ENCODE data around the gene EXOC6B. TPM values are rescaled to one million over a fixed set of nuclear protein-coding genes. Genes with fewer than 3 reads are reported as not detected.

The EXOC6B gene
- total and polyA plus RNA-seq, 4 donors = 5.8 to 45.9 (median 26.2) TPM

DNA sequence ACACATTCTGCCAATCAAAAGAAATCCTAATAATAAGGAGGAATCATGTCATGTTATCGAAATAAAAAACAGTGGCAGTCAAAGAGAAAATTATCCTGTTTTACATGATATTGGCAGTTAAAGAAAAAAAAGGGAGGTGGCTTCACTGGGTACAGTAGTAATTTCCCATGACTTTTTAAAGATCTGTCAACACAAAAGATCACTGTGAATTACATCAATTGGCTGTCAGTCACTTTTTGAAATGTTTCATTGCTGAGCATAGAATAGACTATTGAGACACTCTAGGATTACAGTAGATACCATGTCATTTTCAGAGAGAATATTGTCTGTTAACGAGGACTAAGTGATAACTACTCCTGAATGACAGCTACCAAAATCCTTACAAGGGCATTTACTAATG is 342.5 kb downstream of the EXOC6B start:
- Histone ChIP-seq H3K27me3 (ENCODE audit: control insufficient read depth in 1 of 2, insufficient read depth in 2 of 2, low read length in 1 of 2) (no peaks in the 10 kb centered on the region), H3K4me3 (ENCODE audit: low read length in 2 of 2) (no peak overlapping the region), H3K27ac (ENCODE audit: low read depth in 1 of 2, low read length in 2 of 2) (no peak overlapping the region), H3K36me3 (ENCODE audit: control insufficient read depth in 1 of 2, insufficient read depth in 2 of 2, low read length in 1 of 2) (no peaks in the 10 kb centered on the region), H3K4me1 (ENCODE audit: control insufficient read depth in 1 of 2, insufficient read depth in 2 of 2, low read length in 2 of 2) (no peaks in the 10 kb centered on the region), H3K9me3 (ENCODE audit: control insufficient read depth, low read length) (no peaks in the 10 kb centered on the region)
- intact Hi-C loops (cut with DNase I) = no loop called here
- no peak for ATAC-seq (ENCODE audit: low FRiP score)
- 96 to 99% methylated on average over 2 of the region's 2 CpGs for WGBS, 2 donors
- DNase-seq = no peak

DNA sequence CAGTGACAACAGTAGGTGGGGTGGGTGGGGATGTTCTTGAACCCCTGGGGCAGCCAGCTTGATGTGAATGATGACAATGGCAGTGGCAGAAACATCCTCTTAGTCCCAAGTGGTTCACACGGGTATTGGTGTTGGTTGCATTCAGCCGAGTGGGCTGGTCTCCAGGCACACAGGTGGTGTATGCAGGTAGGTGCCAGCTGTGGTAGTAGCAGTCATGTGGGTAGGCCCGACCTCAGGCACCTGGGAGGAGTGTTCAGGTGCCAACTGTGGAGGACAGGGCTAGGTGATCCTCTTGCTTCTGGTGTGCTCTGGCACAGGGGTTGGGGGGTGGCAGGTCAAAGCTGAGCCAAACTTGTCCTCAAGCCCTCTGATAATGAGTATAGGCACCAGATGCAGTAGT is 350.6 kb downstream of the EXOC6B start:
- Histone ChIP-seq H3K36me3 (ENCODE audit: control insufficient read depth in 1 of 2, insufficient read depth in 2 of 2, low read length in 1 of 2) (peaks cover 2 to 6% of the 10 kb centered on the region in 2 donors), H3K27me3 (ENCODE audit: control insufficient read depth in 1 of 2, insufficient read depth in 2 of 2, low read length in 1 of 2) (no peaks in the 10 kb centered on the region), H3K4me3 (ENCODE audit: low read length in 2 of 2) (no peak overlapping the region), H3K9me3 (ENCODE audit: control insufficient read depth, low read length) (peaks cover 2% of the 10 kb centered on the region), H3K4me1 (ENCODE audit: control insufficient read depth in 1 of 2, insufficient read depth in 2 of 2, low read length in 2 of 2) (no peaks in the 10 kb centered on the region), H3K27ac (ENCODE audit: low read depth in 1 of 2, low read length in 2 of 2) (no peak overlapping the region)
- whole genome bisulfite sequencing, 2 donors = 94 to 95% methylated on average over 3 of the region's 3 CpGs
- intact Hi-C loops (cut with DNase I) = no loop called here
- peak in 1 of 2 donors; percentile 17 for DNase-seq
- ATAC-seq (ENCODE audit: low FRiP score) = no peak

DNA sequence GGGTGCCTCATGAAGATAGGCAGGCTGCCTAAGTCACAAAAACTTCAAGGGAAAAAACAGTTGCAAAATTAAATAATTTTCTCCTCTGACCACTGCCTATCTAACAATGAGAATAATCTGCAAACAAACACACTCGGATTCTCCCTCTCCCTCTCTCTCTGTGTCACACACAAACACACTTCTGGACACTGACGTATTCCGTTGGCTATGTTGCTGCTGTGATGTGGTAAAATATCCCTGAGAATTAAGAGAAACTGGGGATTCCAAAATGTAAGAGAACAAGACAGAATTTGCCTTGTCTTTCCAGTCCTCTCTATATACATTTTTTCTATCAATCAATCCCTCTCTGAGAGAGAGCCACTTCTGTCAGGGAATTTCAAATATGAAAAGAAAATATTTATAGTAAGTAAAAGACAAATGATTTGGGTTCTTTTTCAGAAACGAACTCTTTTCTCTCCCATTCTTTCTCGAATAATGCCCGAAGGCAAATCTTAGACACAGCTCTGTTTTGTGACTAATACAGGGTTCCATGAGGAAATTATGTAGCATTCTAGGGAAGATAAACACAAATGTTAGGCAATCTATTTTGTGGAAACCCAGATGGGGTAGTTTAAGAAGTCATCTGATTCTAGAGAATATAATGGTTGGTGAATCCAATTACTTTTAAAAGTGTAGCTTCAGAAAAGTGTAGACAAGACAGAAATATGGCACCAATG is 367.9 kb downstream of the EXOC6B start:
- ATAC-seq (ENCODE audit: low FRiP score) = no peak
- WGBS, 2 donors = 53 to 62% methylated on average over 6 of the region's 6 CpGs
- no peak for DNase-seq
- H3K4me1 ChIP-seq (ENCODE audit: control insufficient read depth in 1 of 2, insufficient read depth in 2 of 2, low read length in 2 of 2) = no peaks in the 10 kb centered on the region
- no peaks in the 10 kb centered on the region for H3K36me3 ChIP-seq (ENCODE audit: control insufficient read depth in 1 of 2, insufficient read depth in 2 of 2, low read length in 1 of 2)
- no peak overlapping the region for H3K4me3 ChIP-seq (ENCODE audit: low read length in 2 of 2)
- no peaks in the 10 kb centered on the region for H3K9me3 ChIP-seq (ENCODE audit: control insufficient read depth, low read length)
- intact Hi-C loops (cut with DNase I) = no loop called here
- no peak overlapping the region for H3K27ac ChIP-seq (ENCODE audit: low read depth in 1 of 2, low read length in 2 of 2)
- H3K27me3 ChIP-seq (ENCODE audit: control insufficient read depth in 1 of 2, insufficient read depth in 2 of 2, low read length in 1 of 2) = no peaks in the 10 kb centered on the region

DNA sequence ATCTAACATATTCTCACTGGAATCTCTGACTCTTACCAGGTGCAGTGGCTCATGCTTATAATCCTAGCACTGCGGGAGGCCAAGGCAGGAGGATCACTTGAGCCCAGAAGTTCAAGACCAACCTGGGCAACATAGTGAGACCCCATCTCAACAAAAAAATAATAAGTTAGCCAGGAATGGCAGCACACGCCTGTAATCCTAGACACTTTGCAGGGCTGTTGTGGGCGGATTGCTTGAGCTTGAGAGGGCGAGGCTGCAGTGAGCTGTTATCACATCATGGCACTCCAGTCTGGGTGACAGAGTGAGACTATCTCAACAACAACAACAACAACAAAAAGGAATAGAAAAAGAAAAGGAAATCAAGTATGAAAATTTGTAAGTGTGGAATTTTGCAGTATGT is 371.6 kb downstream of the EXOC6B start:
- Histone ChIP-seq H3K27ac (ENCODE audit: low read depth in 1 of 2, low read length in 2 of 2) (no peak overlapping the region), H3K4me3 (ENCODE audit: low read length in 2 of 2) (no peak overlapping the region), H3K36me3 (ENCODE audit: control insufficient read depth in 1 of 2, insufficient read depth in 2 of 2, low read length in 1 of 2) (no peaks in the 10 kb centered on the region), H3K9me3 (ENCODE audit: control insufficient read depth, low read length) (no peaks in the 10 kb centered on the region), H3K27me3 (ENCODE audit: control insufficient read depth in 1 of 2, insufficient read depth in 2 of 2, low read length in 1 of 2) (no peaks in the 10 kb centered on the region), H3K4me1 (ENCODE audit: control insufficient read depth in 1 of 2, insufficient read depth in 2 of 2, low read length in 2 of 2) (no peaks in the 10 kb centered on the region)
- 95 to 98% methylated on average over 4 of the region's 4 CpGs for WGBS, 2 donors
- intact Hi-C loops (cut with DNase I) = no loop called here
- no peak for ATAC-seq (ENCODE audit: low FRiP score)
- DNase-seq = no peak

DNA sequence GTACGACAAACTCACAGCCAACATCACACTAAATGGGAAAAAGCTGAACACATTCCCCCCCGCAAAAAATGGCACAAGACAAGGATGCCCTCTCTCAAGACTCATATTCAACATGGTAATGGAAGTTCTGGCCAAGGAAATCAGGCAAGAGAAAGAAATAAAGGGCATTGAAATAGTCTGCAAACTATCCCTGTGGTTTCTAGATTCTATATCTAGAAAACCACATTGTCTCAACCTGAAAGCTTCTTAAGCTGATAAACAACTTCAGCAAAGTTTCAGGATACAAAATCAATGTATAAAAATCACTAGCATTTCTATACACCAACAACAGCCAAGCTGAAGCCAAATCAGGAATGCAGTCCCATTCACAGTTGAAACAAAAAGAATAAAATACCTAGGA is 383.6 kb downstream of the EXOC6B start:
- no peak for DNase-seq
- Histone ChIP-seq H3K27ac (ENCODE audit: low read depth in 1 of 2, low read length in 2 of 2) (no peak overlapping the region), H3K27me3 (ENCODE audit: control insufficient read depth in 1 of 2, insufficient read depth in 2 of 2, low read length in 1 of 2) (no peaks in the 10 kb centered on the region), H3K4me1 (ENCODE audit: control insufficient read depth in 1 of 2, insufficient read depth in 2 of 2, low read length in 2 of 2) (no peaks in the 10 kb centered on the region), H3K9me3 (ENCODE audit: control insufficient read depth, low read length) (no peaks in the 10 kb centered on the region), H3K4me3 (ENCODE audit: low read length in 2 of 2) (no peak overlapping the region), H3K36me3 (ENCODE audit: control insufficient read depth in 1 of 2, insufficient read depth in 2 of 2, low read length in 1 of 2) (no peaks in the 10 kb centered on the region)
- intact Hi-C loops (cut with DNase I) = no loop called here
- no peak for ATAC-seq (ENCODE audit: low FRiP score)
- WGBS, 2 donors = 95 to 97% methylated on average over 2 of the region's 2 CpGs

DNA sequence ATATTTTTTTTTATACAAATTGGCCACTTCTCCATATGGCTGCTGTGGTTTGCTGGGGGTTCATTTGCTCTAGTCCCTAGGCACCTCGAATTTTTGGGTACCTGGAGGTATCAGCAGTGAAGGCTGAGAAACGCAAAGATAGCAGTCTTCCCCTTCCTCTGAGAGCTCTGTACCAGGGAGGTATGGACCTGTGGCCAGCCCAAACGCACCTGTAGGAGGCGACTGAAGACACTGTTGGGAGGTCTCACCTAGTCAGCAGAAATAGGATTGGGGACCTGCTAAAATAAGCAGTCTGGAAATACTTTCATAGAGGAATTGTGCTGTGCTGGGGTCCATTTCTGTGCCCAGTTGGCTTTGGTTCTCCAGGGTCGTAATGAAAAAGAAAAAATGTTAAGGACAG is 385.9 kb downstream of the EXOC6B start:
- Histone ChIP-seq H3K27ac (ENCODE audit: low read depth in 1 of 2, low read length in 2 of 2) (no peak overlapping the region), H3K27me3 (ENCODE audit: control insufficient read depth in 1 of 2, insufficient read depth in 2 of 2, low read length in 1 of 2) (no peaks in the 10 kb centered on the region), H3K4me3 (ENCODE audit: low read length in 2 of 2) (no peak overlapping the region), H3K36me3 (ENCODE audit: control insufficient read depth in 1 of 2, insufficient read depth in 2 of 2, low read length in 1 of 2) (no peaks in the 10 kb centered on the region), H3K9me3 (ENCODE audit: control insufficient read depth, low read length) (no peaks in the 10 kb centered on the region), H3K4me1 (ENCODE audit: control insufficient read depth in 1 of 2, insufficient read depth in 2 of 2, low read length in 2 of 2) (no peaks in the 10 kb centered on the region)
- intact Hi-C loops (cut with DNase I) = no loop called here
- DNase-seq (no peak), ATAC-seq (ENCODE audit: low FRiP score) (no peak)
- 92 to 93% methylated on average over 5 of the region's 5 CpGs for WGBS, 2 donors

DNA sequence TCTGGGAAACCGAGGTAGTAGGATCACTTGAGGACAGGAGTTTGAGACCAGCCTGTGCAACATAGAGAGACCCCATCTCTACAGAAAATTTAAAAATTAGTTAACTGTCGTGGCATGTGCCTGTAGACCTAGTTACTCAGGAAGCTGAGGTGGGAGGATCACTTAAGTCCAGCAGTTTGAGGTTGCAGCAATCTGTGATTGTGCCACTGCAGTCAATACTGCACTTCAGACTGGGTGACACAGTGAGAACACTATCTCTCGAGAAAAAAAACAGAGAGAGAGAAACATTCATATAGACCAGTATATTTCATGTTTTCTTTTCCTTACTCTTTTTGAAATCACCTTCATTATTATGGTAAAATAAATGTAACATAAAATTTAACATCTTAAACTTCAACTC is 387.5 kb downstream of the EXOC6B start:
- no peaks in the 10 kb centered on the region for H3K4me1 ChIP-seq (ENCODE audit: control insufficient read depth in 1 of 2, insufficient read depth in 2 of 2, low read length in 2 of 2)
- no peak for ATAC-seq (ENCODE audit: low FRiP score)
- WGBS, 2 donors = 92 to 94% methylated on average over 3 of the region's 3 CpGs
- H3K27me3 ChIP-seq (ENCODE audit: control insufficient read depth in 1 of 2, insufficient read depth in 2 of 2, low read length in 1 of 2) = no peaks in the 10 kb centered on the region
- no peaks in the 10 kb centered on the region for H3K9me3 ChIP-seq (ENCODE audit: control insufficient read depth, low read length)
- no peaks in the 10 kb centered on the region for H3K36me3 ChIP-seq (ENCODE audit: control insufficient read depth in 1 of 2, insufficient read depth in 2 of 2, low read length in 1 of 2)
- no peak overlapping the region for H3K27ac ChIP-seq (ENCODE audit: low read depth in 1 of 2, low read length in 2 of 2)
- H3K4me3 ChIP-seq (ENCODE audit: low read length in 2 of 2) = no peak overlapping the region
- intact Hi-C loops (cut with DNase I) = no loop called here
- DNase-seq = no peak

DNA sequence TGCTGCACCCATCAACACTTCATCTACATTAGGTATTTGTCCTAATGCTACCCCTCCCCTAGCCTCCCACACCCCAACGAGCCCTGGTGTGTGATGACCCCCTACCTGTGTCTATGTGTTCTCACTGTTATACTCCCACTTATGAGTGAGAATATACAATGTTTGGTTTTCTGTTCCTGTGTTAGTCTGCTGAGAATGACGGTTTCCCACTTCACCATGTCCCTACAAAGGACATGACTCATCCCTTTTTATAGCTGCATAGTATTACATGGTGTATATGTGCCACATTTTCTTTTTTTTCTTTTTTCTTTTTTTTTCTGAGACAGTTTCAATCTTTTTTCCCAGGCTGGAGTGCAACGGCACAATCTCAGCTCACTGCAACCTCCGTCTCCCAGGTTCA is 394.1 kb downstream of the EXOC6B start:
- H3K4me1 ChIP-seq (ENCODE audit: control insufficient read depth in 1 of 2, insufficient read depth in 2 of 2, low read length in 2 of 2) = no peaks in the 10 kb centered on the region
- ATAC-seq (ENCODE audit: low FRiP score) (no peak), DNase-seq (no peak)
- intact Hi-C loops (cut with DNase I) = no loop called here
- H3K27ac ChIP-seq (ENCODE audit: low read depth in 1 of 2, low read length in 2 of 2) = no peak overlapping the region
- no peak overlapping the region for H3K4me3 ChIP-seq (ENCODE audit: low read length in 2 of 2)
- no peaks in the 10 kb centered on the region for H3K36me3 ChIP-seq (ENCODE audit: control insufficient read depth in 1 of 2, insufficient read depth in 2 of 2, low read length in 1 of 2)
- H3K9me3 ChIP-seq (ENCODE audit: control insufficient read depth, low read length) = no peaks in the 10 kb centered on the region
- WGBS, 2 donors = 91% methylated on average over 4 of the region's 4 CpGs
- no peaks in the 10 kb centered on the region for H3K27me3 ChIP-seq (ENCODE audit: control insufficient read depth in 1 of 2, insufficient read depth in 2 of 2, low read length in 1 of 2)

DNA sequence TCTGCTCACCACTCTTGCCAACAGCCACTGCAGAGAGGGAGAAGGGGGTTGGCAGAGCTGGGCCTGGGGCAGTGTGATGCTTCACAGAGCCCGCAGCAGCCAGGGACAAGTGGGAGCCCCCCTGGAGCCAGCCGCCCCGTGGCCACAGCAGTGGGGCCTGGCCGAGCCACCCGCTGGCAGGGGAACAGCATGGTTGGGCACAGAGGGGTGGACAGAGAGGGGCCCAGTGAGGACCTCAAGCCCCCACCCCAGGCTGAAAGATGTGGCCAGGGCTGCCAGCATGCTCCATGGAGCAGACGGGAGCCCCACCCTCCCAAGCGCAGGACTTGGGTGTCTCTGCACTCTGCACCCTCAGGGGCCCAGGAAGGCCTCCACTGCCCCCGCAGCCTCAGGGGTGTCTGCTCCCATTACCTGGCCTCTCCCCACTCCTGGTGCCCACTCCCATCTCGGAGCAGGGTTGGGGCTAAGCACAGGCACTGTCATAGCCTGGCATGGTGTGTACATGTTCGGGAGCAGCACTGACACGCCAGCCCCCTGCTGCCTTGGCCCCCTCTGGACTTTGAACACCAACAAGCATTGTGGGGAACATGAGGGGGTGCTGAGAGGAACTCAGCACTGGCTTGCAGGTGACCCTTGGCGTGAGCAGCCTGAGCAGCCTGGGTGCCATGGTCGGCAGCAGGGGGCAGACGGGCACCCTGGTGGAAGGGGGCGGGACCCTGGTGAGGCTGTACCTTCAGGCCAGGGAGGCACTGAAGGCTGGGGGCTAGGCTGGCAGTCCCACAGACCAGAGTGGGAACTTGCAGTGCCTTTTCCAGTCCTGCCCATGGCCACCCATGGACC is 398.6 kb downstream of the EXOC6B start:
- H3K4me1 ChIP-seq (ENCODE audit: control insufficient read depth in 1 of 2, insufficient read depth in 2 of 2, low read length in 2 of 2) = no peaks in the 10 kb centered on the region
- H3K27me3 ChIP-seq (ENCODE audit: control insufficient read depth in 1 of 2, insufficient read depth in 2 of 2, low read length in 1 of 2) = no peaks in the 10 kb centered on the region
- no peak overlapping the region for H3K4me3 ChIP-seq (ENCODE audit: low read length in 2 of 2)
- WGBS, 2 donors = 95 to 97% methylated on average over 13 to 15 of the region's 15 CpGs
- ATAC-seq (ENCODE audit: low FRiP score) (peak; percentile 22), DNase-seq (no peak)
- H3K9me3 ChIP-seq (ENCODE audit: control insufficient read depth, low read length) = no peaks in the 10 kb centered on the region
- H3K27ac ChIP-seq (ENCODE audit: low read depth in 1 of 2, low read length in 2 of 2) = no peak overlapping the region
- no peaks in the 10 kb centered on the region for H3K36me3 ChIP-seq (ENCODE audit: control insufficient read depth in 1 of 2, insufficient read depth in 2 of 2, low read length in 1 of 2)
- intact Hi-C loops (cut with DNase I) = no loop called here
